GM12892 (cell line): ENCODE data around the gene NME9.

Source experiments
- POLR2A ChIP-seq: IDR thresholded peaks from 2 replicates; pipeline ENCODE4 v1.6.1; 2011; ENCODE audit warnings: low read depth, low read length, control low read depth
- POLR2AphosphoS5 ChIP-seq: IDR thresholded peaks from 2 replicates; pipeline ENCODE4 v1.6.1; 2011; ENCODE audit warnings: low read depth, low read length, control low read depth
- TAF1 ChIP-seq: IDR thresholded peaks from 2 replicates; pipeline ENCODE4 v1.6.1; 2011; ENCODE audit warnings: low read depth, mild to moderate bottlenecking, control low read depth, low read length, borderline replicate concordance

DNA sequence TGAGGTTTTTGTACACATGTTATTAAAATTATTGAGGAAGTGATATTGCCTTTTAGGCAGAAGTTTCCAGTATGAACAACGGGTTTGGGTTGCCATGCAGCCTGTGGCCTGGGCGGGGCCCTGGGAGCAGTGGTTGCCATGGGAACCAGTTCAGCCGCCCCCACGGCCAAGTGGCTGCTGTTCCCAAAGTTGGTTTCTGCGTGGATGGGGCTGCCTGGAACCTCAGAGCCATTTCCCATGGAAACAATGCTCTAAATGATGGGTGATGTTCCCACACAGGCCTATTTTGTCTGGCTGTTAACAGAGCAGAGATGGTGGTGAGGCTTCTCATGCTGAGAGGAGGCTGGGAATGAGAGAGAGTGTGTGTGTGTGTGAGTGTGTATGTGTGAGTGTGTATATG, 38.3 kb upstream of the NME9 start:
- TF ChIP-seq TAF1 (no peak), POLR2AphosphoS5 (no peak), POLR2A (no peak)
